ENCODE results near the gene KLF4. TPM values are rescaled to one million over a fixed set of nuclear protein-coding genes. Genes with fewer than 3 reads are reported as not detected.
A peak's percentile ranks its signal among the peaks of the same experiment; 100 is the strongest.
"Not testable (repeated sequence)": the region's sequence is repeated elsewhere in the genome, so short reads cannot be mapped to it uniquely, and the experiment has no call there.

KLF4 gene
- 2.0 TPM for total RNA-seq

DNA sequence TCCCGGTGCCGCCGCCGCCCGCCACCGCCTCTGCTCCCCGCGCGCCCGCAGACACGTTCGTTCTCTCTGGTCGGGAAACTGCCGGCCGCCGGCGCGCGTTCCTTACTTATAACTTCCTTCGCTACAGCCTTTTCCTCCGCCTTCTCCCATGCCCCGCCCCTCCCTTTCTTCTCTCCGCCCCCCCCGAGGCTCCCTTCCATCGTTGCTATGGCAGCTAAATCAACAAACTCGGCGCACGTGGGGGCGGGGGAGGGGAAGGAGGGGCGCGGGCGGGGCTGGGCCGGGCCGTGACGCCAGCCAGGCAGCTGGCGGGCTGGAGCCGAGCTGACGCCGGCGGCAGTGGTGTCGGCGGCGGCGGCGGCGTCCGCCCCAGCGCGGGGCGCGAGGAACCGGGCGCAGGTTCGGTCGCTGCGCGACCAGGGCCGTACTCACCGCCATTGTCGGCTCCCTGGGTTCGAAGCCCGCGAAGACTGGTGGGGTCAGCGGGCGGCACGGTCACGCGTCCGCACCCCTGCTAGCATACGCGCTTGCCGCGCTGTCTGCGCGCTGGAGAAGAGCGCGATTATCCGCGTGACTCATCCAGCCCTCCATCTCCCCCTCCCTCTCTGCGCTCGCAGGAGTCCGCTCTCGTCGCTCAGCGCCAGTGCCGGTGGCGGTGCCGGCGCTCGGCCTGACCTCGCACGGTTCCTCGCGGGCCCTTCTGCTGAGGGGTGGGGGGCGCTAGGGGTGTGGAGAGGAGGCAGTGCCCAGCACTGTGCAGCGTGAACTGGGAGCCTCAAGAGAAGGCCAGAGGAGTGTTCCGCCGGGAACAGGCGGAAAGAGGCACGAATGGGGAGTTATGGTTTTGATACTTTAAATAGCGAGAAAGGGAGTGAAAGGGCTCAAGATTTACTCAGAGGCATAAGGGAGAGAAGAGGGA lies at the start of gene KLF4:
Gene KLF4 (minus strand): TSS at position 83 of the 919 bp plus-strand sequence. CDS start 597 bp downstream, outside the sequence.
- peak; percentile 92 to 93 for DNase-seq (ENCODE audit: low spot score in 2 of 2)
- FAIRE-seq: no peak

DNA sequence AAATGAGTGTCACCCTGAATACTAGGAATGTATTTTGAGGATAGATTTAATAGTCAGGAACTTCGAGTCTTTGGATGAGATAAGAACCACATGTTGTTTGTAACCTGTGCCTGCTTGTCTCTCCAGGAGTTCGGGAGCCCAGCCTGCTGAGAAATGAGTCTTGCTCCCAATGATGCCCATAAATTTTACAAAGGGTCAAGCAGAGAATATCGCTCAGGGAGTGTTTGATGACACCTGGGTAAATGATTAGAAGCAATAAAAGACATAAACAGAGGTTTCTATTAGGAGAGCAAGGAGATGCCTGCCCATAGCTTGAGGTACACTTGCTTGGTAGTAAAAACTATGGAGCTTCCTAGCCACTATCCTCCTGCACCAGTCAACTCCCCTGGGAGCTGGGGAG lies 46.9 kb upstream of the KLF4 start:
- no peak for DNase-seq (ENCODE audit: low spot score in 2 of 2)
- no peak for FAIRE-seq

DNA sequence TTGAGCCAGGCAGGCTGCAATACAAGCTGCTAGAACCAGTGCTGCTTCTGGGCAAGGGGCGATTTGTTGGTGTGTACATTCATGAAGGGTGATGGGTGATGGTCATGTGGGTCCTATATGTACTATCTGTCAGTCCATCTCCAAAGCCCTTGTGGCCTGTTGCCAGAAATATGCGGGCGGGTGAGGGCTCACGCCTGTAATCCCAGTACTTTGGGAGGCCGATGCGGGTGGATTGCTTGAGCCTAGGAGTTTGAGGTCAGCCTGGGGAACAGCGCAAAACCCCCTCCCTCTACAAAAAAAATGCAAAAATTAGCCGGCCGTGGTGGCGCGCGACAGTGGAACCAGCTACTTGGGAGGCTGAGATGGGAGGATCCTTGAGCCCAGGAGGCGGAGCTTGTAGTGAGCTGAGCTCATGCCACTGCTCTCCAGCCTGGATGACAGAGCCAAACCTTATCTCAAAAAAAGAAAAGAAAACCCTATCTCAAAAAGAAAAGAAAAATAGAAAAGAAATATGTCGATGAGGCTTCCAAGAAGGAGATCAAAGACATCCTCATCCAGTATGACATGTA lies 45.0 kb upstream of the KLF4 start:
- FAIRE-seq: no peak
- no peak for DNase-seq (ENCODE audit: low spot score in 2 of 2)

- DNase-seq (ENCODE audit: low spot score in 2 of 2): no peak
- FAIRE-seq: no peak
These were observed 41.1 kb upstream of the KLF4 start for GRCh38 chr9:107530679-107531078.

GRCh38 chr9:107528686-107529085 lies 39.1 kb upstream of the KLF4 start:
- FAIRE-seq: no peak
- no peak for DNase-seq (ENCODE audit: low spot score in 2 of 2)

DNA sequence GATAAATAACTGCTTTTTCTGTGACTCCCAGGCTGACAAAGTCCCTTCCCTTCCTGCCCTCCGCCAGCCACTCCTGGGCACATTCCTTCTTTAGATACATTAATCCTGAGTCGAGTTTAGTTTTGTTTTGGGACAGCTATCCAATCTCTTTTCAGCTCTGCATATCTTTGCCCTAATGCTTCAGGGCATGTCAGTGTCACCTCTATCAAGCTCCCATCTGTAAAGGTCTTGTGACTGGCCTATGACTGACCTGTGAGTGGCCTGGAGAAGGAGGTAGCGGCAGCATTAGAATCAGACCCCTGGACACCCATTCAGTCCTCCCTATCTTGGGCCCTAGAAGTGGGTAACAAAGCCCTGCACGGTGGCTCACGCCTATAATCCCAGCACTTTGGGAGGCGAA lies 34.0 kb upstream of the KLF4 start:
- DNase-seq (ENCODE audit: low spot score in 2 of 2): no peak
- no peak for FAIRE-seq

DNA sequence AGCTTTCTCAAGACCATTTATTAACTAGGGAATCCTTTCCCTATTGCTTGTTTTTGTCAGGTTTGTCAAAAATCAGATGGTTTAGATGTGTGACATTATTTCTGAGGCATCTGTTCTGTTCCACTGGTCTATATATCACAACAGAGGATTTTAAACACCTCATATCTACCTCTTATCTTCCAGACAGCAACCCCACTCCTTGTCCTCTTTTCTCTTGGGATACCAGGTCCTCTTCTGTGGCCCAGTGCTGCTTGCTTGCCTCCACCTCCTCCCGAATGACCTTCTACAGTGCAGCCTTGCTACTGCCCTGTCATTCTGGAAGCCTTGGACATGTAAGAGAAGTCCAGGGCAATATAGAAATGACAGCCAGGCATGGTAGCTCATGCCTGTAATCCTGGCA lies 30.6 kb upstream of the KLF4 start:
- no peak for FAIRE-seq
- no peak for DNase-seq (ENCODE audit: low spot score in 2 of 2)

- FAIRE-seq: no peak
- no peak for DNase-seq (ENCODE audit: low spot score in 2 of 2)
These were observed 28.7 kb upstream of the KLF4 start for GRCh38 chr9:107518037-107518807.

GRCh38 chr9:107513464-107514100 lies 24.0 kb upstream of the KLF4 start:
- FAIRE-seq (no peak), DNase-seq (ENCODE audit: low spot score in 2 of 2) (no peak)

GRCh38 chr9:107504585-107505455 lies 15.3 kb upstream of the KLF4 start:
- DNase-seq (ENCODE audit: low spot score in 2 of 2) (peak in 1 of 2 donors; percentile 47), FAIRE-seq (no peak)

DNA sequence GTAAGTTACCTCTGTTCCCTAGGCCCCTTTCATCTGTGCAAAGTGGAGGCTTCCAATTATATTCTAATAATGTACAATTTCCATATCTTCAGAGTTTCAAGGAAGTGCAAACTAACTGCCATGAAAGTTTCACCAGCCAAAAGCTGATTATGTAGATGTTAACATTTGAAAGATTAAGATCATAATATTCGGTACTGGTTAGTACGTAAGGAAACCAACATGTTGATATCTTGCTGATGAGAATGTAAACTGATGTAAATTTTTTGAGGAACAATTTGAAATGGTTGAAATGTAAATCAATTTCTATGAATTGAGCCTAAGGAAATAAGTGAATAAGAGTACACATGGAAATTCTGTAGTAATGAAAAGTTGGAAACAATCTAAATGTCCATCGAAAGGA lies 12.9 kb upstream of the KLF4 start:
- FAIRE-seq: no peak

GRCh38 chr9:107500421-107501200 lies 11.0 kb upstream of the KLF4 start:
- not testable (repeated sequence) for FAIRE-seq; DNase-seq (ENCODE audit: low spot score in 2 of 2)

More for the DNA sequence above, 12.9 kb upstream of the KLF4 start:
- no peak for DNase-seq (ENCODE audit: low spot score in 2 of 2)

DNA sequence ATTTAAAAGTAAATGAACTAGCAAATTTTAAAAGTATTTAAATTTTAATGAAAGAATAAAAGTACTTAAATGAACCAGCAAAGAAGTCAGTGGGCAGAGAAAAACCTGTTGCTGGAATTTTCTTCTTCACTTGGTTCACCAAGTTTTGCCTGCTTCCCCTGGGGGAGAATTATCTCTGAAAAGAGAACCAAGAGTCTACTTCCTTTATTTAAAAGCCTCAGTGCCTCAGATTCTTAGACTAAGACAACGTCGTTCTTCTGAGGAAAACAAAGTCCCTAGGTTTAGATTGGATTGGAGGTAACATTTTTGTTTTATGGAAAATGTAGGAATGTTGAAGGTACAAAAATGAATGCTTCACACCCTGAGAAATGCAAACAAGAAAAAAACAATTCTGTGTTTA lies 7.4 kb upstream of the KLF4 start:
- DNase-seq (ENCODE audit: low spot score in 2 of 2) (no peak), FAIRE-seq (no peak)

- FAIRE-seq (no peak), DNase-seq (ENCODE audit: low spot score in 2 of 2) (no peak)
These were observed 2.9 kb upstream of the KLF4 start for GRCh38 chr9:107492381-107492970.

DNA sequence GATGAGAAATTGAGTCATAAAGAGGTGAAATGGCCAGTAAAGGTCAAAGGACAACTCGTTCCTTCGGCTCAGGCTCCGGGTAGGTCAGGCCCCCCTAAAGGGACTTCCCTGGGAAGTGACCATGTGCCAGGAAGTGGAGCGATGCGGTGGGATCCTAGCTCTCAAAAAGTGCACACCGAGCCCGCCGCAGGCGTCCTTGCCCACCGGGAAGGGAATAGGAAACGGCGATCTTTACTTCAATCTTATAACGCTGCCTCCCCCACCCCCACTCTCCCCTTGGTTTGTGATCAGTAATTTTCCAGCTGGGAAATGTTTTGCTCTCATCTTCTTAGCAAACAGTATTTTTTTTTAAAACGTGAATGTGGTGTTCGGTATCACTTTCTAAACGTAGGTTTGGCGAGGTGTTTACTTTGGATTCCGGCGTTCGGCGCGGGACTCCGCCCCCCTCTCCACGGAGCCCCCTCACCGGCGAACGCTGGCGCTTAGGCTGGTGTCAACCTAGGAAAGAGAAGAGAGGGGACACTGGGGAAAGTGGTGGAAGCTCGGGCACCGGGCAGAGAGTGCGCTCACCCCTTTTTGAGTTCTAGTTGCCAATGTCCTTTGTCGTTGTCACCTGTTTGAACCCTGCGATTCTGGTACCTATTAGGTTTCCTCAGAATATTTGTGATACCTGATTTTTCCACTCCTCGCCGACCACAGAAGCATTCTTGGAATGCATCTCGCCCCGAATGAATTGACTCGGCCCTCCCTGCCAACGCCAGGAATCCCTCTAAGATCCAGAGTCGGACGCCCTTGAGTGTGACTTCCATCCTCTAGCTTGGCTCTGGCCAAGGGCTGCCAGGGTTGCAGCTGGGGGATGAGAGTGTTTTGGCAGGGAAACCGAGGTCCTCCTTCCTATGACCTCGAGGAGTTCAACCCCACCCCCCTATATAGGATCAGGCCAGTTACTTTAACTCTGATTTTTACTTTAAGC lies 1.8 kb upstream of the KLF4 start:
- peak in 1 of 2 donors; percentile 47 for DNase-seq (ENCODE audit: low spot score in 2 of 2)
- FAIRE-seq: no peak

- not testable (repeated sequence) for DNase-seq (ENCODE audit: low spot score in 2 of 2); FAIRE-seq
These were observed 1.0 kb upstream of the KLF4 start for GRCh38 chr9:107490606-107490970.

DNA sequence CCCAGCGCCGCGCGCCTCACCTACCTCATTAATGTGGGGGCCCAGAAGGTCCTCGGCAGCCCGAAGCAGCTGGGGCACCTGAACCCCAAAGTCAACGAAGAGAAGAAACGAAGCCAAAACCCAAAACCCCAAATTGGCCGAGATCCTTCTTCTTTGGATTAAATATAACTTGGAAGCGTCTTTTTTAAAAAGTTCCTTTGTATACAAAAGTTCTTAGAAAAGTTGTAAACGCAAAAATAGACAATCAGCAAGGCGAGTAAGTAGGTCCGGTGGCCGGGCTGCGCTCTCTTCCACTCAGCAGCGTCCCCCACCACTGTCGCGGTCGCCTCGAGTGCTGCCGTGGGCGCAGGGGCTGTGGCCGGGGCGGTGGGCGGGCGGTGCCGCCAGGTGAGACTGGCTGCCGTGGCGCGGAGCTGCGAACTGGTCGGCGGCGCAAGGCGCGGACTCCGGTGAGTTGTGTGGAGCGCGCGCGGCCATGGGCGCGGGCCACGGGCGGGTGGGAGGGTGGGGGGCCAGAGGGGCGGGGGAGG lies 360 bp downstream of the KLF4 start:
- FAIRE-seq: no peak
- DNase-seq (ENCODE audit: low spot score in 2 of 2): no peak

Data from frontal cortex (tissue), 4 donors.